Fibroblast of lung (primary cell): ENCODE measurements around the gene RPS16. TPM values are rescaled to one million over a fixed set of nuclear protein-coding genes. Genes with fewer than 3 reads are reported as not detected.

Source experiments
- DNase-seq, 2 donors: peaks; one replicate each; pipeline versions ENCODE4 v3.0.0 to v3.0.0-alpha.2; 2010; ENCODE audit warnings: low read depth in 2 of 2
- H2AFZ ChIP-seq: 2 replicates; pipeline ENCODE4 v1.5.1; 2012; ENCODE audit warnings: low read length, control low read depth, inconsistent platforms
- H3K27ac ChIP-seq: 2 replicates; pipeline ENCODE4 v1.5.1; 2011; ENCODE audit warnings: low read length, control low read depth; ENCODE audit not compliant: insufficient read depth
- H3K27me3 ChIP-seq: 2 replicates; pipeline ENCODE4 v1.5.1; 2011; ENCODE audit warnings: mild to moderate bottlenecking, low read length; ENCODE audit not compliant: control insufficient read depth, insufficient read depth
- H3K36me3 ChIP-seq: 2 replicates; pipeline ENCODE4 v1.5.1; 2011; ENCODE audit warnings: low read length; ENCODE audit not compliant: control insufficient read depth, insufficient read depth
- H3K4me1 ChIP-seq: 2 replicates; pipeline ENCODE4 v1.5.1; 2011; ENCODE audit warnings: low read length; ENCODE audit not compliant: control insufficient read depth, insufficient read depth; ENCODE audit errors: extremely low read depth
- H3K4me2 ChIP-seq: 2 replicates; pipeline ENCODE4 v1.5.1; 2011; ENCODE audit warnings: low read length, control low read depth; ENCODE audit not compliant: insufficient read depth; ENCODE audit errors: extremely low read depth
- H3K4me3 ChIP-seq, 4 experiments: fragments of 200-600 bp in 1 of 4; sonication (generic) in 1 of 4; replicated peaks in 1 of 4; 2 replicates each; pipeline ENCODE4 v1.5.1; 2011 to 2016; ENCODE audit warnings: low read length in 4 of 4, low read depth in 3 of 4, mild to moderate bottlenecking in 3 of 4, control low read depth in 2 of 4, inconsistent platforms in 1 of 4, mixed read lengths in 1 of 4; ENCODE audit not compliant: insufficient read depth in 1 of 4; ENCODE audit errors: control extremely low read depth in 1 of 4
- H3K79me2 ChIP-seq: 2 replicates; pipeline ENCODE4 v1.5.1; 2012; ENCODE audit warnings: mild to moderate bottlenecking, low read length, inconsistent platforms; ENCODE audit not compliant: control insufficient read depth, insufficient read depth
- H3K9ac ChIP-seq: 2 replicates; pipeline ENCODE4 v1.5.1; 2011; ENCODE audit warnings: mild to moderate bottlenecking, low read length, control low read depth; ENCODE audit not compliant: insufficient read depth
- H3K9me3 ChIP-seq: 2 replicates; pipeline ENCODE4 v1.5.1; 2012; ENCODE audit warnings: low read depth, low read length; ENCODE audit not compliant: control insufficient read depth, insufficient read depth
- H4K20me1 ChIP-seq: 2 replicates; pipeline ENCODE4 v1.5.1; 2011; ENCODE audit warnings: low read length; ENCODE audit not compliant: control insufficient read depth, insufficient read depth; ENCODE audit errors: extremely low read depth
- CTCF ChIP-seq, 2 donors: IDR thresholded peaks in 1 of 2; conservative IDR thresholded peaks in 1 of 2; 1 replicate in 1 of 2; 2 replicates in 1 of 2; pipeline ENCODE4 v1.5.1; 2011 to 2012; ENCODE audit warnings: low read length in 2 of 2, control low read depth in 1 of 2, inconsistent platforms in 1 of 2, low read depth in 1 of 2, mild to moderate bottlenecking in 1 of 2
- EZH2 ChIP-seq: IDR thresholded peaks from 2 replicates; pipeline ENCODE4 v1.5.1; 2012; ENCODE audit warnings: low read length, control low read depth, mild to moderate bottlenecking; ENCODE audit errors: missing control alignments
- polyA plus RNA-seq, 2 donors: library from polyadenylated mRNA; depleted of rRNA in 1 of 2; stranded (reverse) in 1 of 2; unstranded in 1 of 2; fragments of >200 nt; gene quantifications; 2 replicates each; pipeline ENCODE4 v1.2.1, GENCODE V29; 2011 to 2012; ENCODE audit warnings: missing spikeins in 1 of 2
- total RNA-seq: library from RNA; depleted of rRNA; stranded (reverse); fragments of >200 nt; gene quantifications from 2 replicates; pipeline ENCODE4 v1.2.1, GENCODE V29; 2014

Gene RPS16
- total and polyA plus RNA-seq, 2 donors (not counting 1 experiment from before 2014, with no cell fraction given) = 149 to 1,704 TPM

GRCh38 chr19:39427707-39428106 lies 8.0 kb downstream of the RPS16 start:
- Histone ChIP-seq H3K79me2 (no peaks in the 10 kb centered on the region), H3K4me1 (peaks cover 12% of the 10 kb centered on the region), H3K27me3 (no peaks in the 10 kb centered on the region), H3K4me3 (no peak overlapping the region), H3K27ac (peak overlapping the region; percentile 94), H3K9me3 (no peaks in the 10 kb centered on the region), H2AFZ (no peak overlapping the region), H4K20me1 (no peaks in the 10 kb centered on the region), H3K4me2 (no peak overlapping the region), H3K9ac (no peak overlapping the region), H3K36me3 (peaks cover 19% of the 10 kb centered on the region)
- TF ChIP-seq CTCF (conservative IDR thresholded peaks at IDR 0.05 in 1 of 2, IDR thresholded peaks at IDR 0.05 in 1 of 2; ENCODE audit: low read depth in 1 of 2, low read length in 2 of 2) (no peak), EZH2 (no peak)
- DNase-seq = no peak

GRCh38 chr19:39426170-39426569 lies 9.6 kb downstream of the RPS16 start:
- Histone ChIP-seq H3K9ac (no peak overlapping the region), H3K4me3 (no peak overlapping the region), H3K9me3 (no peaks in the 10 kb centered on the region), H4K20me1 (no peaks in the 10 kb centered on the region), H3K79me2 (no peaks in the 10 kb centered on the region), H3K27ac (no peak overlapping the region), H3K27me3 (no peaks in the 10 kb centered on the region), H2AFZ (no peak overlapping the region), H3K4me2 (no peak overlapping the region), H3K36me3 (peaks cover 21% of the 10 kb centered on the region), H3K4me1 (peaks cover 12% of the 10 kb centered on the region)
- no peak for TF ChIP-seq EZH2
- TF ChIP-seq CTCF (conservative IDR thresholded peaks at IDR 0.05 in 1 of 2, IDR thresholded peaks at IDR 0.05 in 1 of 2; ENCODE audit: low read depth in 1 of 2, low read length in 2 of 2) = no peak
- DNase-seq = no peak

- no peak overlapping the region for H3K27ac ChIP-seq
Observed at GRCh38 chr19:39425744-39426143, 10.0 kb downstream of the RPS16 start.

More at GRCh38 chr19:39425744-39426143, 10.0 kb downstream of the RPS16 start:
- Histone ChIP-seq H3K9ac (no peak overlapping the region), H3K4me3 (no peak overlapping the region), H3K9me3 (no peaks in the 10 kb centered on the region), H3K36me3 (peaks cover 21% of the 10 kb centered on the region), H3K79me2 (no peaks in the 10 kb centered on the region), H3K4me2 (no peak overlapping the region), H3K27me3 (no peaks in the 10 kb centered on the region), H4K20me1 (no peaks in the 10 kb centered on the region), H2AFZ (no peak overlapping the region), H3K4me1 (peaks cover 12% of the 10 kb centered on the region)
- no peak for TF ChIP-seq EZH2
- TF ChIP-seq CTCF (conservative IDR thresholded peaks at IDR 0.05 in 1 of 2, IDR thresholded peaks at IDR 0.05 in 1 of 2; ENCODE audit: low read depth in 1 of 2, low read length in 2 of 2) = no peak
- no peak for DNase-seq
